Spinal cord (tissue), 10 donors: ENCODE results near the gene CENPT. TPM values are rescaled to one million over a fixed set of nuclear protein-coding genes. Genes with fewer than 3 reads are reported as not detected.
"Not testable (repeated sequence)": the region's sequence is repeated elsewhere in the genome, so short reads cannot be mapped to it uniquely, and the experiment has no call there.

ENCODE experiments used
- DNase-seq, 6 donors: peaks; one replicate each; pipeline versions ENCODE4 v3.0.0 to v3.0.0-alpha.2; 2013 to 2015; ENCODE audit warnings: low spot score in 6 of 6, low read depth in 4 of 6
- H3K27ac ChIP-seq: one replicate; pipeline ENCODE4 v1.5.1; 2013; ENCODE audit warnings: low read depth, low read length, control low read depth
- H3K27me3 ChIP-seq: one replicate; pipeline ENCODE4 v1.6.1; 2013; ENCODE audit warnings: low read length; ENCODE audit not compliant: control insufficient read depth, insufficient read depth
- H3K36me3 ChIP-seq: one replicate; pipeline ENCODE4 v1.6.1; 2013; ENCODE audit warnings: low read length; ENCODE audit not compliant: control insufficient read depth, insufficient read depth
- H3K4me1 ChIP-seq: one replicate; pipeline ENCODE4 v1.6.1; 2013; ENCODE audit warnings: low read length; ENCODE audit not compliant: control insufficient read depth, insufficient read depth
- H3K4me3 ChIP-seq: one replicate; pipeline ENCODE4 v1.5.1; 2013; ENCODE audit warnings: low read depth, low read length, control low read depth
- H3K9me3 ChIP-seq: one replicate; pipeline ENCODE4 v1.6.1; 2013; ENCODE audit warnings: low read length; ENCODE audit not compliant: control insufficient read depth, insufficient read depth
- WGBS: methylation state at CpG from one replicate; pipeline ENCODE4 v1.1.5; 2013; ENCODE audit warnings: missing lambda C conversion rate; ENCODE audit not compliant: insufficient coverage; 5-methylcytosine and 5-hydroxymethylcytosine counted together
- polyA plus RNA-seq, 2 donors: library from polyadenylated mRNA; unstranded; fragments of 120-200 nt; gene quantifications; one replicate each; pipeline ENCODE4 v1.2.1, GENCODE V29; 2013; ENCODE audit not compliant: insufficient read length in 2 of 2
- total RNA-seq, 2 donors: library from RNA; depleted of rRNA in 1 of 2; stranded (reverse); fragments of 120-200 nt in 1 of 2; fragments of >200 nt in 1 of 2; gene quantifications; one replicate each; pipeline versions ENCODE4 v1.2.3 to v1.2.4, GENCODE V29; 2013 to 2014
- donor health status: healthy.

Gene CENPT
- total and polyA plus RNA-seq, 4 donors, result 22.1 to 79.2 (median 55.4) TPM

GRCh38 chr16:67842509-67843342, 4.8 kb downstream of the CENPT start:
- peaks cover 46% of the 10 kb centered on the region for H3K4me1 ChIP-seq

GRCh38 chr16:67841816-67842508, 5.5 kb downstream of the CENPT start, which contains the start of gene THAP11:
TSS of gene THAP11 (plus strand) at chr16:67842320. CDS start at chr16:67842555, 235 bp downstream.
- Histone ChIP-seq H3K36me3 (no peaks in the 10 kb centered on the region), H3K27ac (peak within 1 kb of the TSS; percentile 100)
- WGBS, result under 1% methylated on average over 83 of the region's 83 CpGs

More at GRCh38 chr16:67842509-67843342, 4.8 kb downstream of the CENPT start:
- no peaks in the 10 kb centered on the region for H3K27me3 ChIP-seq
- peak overlapping the region; percentile 72 for H3K4me3 ChIP-seq
- no peaks in the 10 kb centered on the region for H3K9me3 ChIP-seq
- peak in 3 of 6 donors; percentile 26 to 81 (median 74) for DNase-seq
- H3K36me3 ChIP-seq, result no peaks in the 10 kb centered on the region
- under 1% methylated on average over 67 of the region's 67 CpGs for WGBS
- peak overlapping the region; percentile 85 for H3K27ac ChIP-seq

DNA sequence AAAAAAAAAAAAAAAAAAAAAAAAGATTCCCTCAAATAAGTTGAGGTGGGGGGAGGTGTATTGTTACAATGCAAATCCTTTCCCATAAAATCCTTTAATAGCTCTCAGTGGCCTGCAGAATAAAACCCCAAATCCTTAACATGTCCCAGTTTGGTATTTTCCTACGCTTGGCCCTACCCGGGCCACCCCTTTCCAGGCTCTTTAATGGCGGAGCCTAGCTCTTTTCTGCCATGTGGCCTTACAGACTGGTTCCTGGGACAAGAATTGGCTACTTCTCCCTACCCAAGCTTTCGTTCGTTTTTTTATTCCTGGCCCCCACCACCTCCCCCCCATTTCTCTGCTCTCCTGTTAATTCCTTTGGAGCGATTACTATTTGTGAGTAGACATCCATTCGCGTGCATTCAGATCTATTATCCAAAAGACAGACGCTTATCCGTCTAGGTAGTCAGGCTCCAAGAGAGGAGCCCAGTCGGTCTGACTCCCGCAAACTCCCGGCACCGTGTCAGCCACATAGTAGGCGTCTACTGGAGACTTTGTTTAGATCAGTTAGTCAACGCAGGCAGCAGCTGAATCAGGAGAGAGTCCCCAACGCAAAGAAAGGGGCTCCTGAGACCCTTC, 6.2 kb downstream of the CENPT start:
- Histone ChIP-seq H3K4me3 (peak overlapping the region; percentile 98), H3K36me3 (no peaks in the 10 kb centered on the region), H3K9me3 (no peaks in the 10 kb centered on the region), H3K4me1 (peaks cover 40% of the 10 kb centered on the region), H3K27ac (peak overlapping the region; percentile 100), H3K27me3 (no peaks in the 10 kb centered on the region)
- WGBS, result 40% methylated on average over 14 of the region's 17 CpGs
- no peak for DNase-seq

More at GRCh38 chr16:67841816-67842508, 5.5 kb downstream of the CENPT start, which contains the start of gene THAP11:
- H3K9me3 ChIP-seq, result no peaks in the 10 kb centered on the region
- peak within 1 kb of the TSS; percentile 98 for H3K4me3 ChIP-seq
- H3K27me3 ChIP-seq, result no peaks in the 10 kb centered on the region
- DNase-seq, result peak; percentile 92 to 99 (median 97)
- peaks cover 41% of the 10 kb centered on the region for H3K4me1 ChIP-seq

- no peak for DNase-seq
- H3K4me1 ChIP-seq, result peaks cover 19% of the 10 kb centered on the region
- H3K27ac ChIP-seq, result no peak overlapping the region
- H3K36me3 ChIP-seq, result no peaks in the 10 kb centered on the region
- 94% methylated on average over 2 of the region's 2 CpGs for WGBS
- H3K9me3 ChIP-seq, result no peaks in the 10 kb centered on the region
- H3K27me3 ChIP-seq, result no peaks in the 10 kb centered on the region
- H3K4me3 ChIP-seq, result no peak overlapping the region
These were observed 9.7 kb downstream of the CENPT start for GRCh38 chr16:67837811-67838210.

DNA sequence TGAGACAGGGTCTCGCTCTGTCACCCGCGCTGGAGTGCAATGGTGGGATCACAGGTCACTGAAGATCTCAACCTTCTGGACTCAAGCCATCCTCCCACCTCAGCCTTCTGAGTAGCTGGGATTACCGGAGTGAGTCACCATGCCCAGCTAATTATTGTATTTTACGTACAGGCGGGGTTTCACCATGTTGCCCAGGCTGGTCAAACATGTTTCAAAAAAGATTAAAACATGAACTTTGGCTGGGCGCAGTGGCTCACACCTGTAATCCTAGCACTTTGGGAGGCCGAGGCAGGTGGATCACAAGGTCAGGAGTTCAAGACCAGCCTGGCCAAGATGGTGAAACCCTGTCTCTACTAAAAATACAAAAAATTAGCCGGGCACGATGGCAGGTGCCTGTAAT, 10.3 kb downstream of the CENPT start:
- H3K9me3 ChIP-seq, H3K36me3 ChIP-seq, H3K27me3 ChIP-seq, DNase-seq, H3K27ac ChIP-seq, H3K4me3 ChIP-seq: not testable (repeated sequence)
- WGBS, result 98% methylated on average over 7 of the region's 10 CpGs
- H3K4me1 ChIP-seq, result peaks cover 21% of the 10 kb centered on the region

DNA sequence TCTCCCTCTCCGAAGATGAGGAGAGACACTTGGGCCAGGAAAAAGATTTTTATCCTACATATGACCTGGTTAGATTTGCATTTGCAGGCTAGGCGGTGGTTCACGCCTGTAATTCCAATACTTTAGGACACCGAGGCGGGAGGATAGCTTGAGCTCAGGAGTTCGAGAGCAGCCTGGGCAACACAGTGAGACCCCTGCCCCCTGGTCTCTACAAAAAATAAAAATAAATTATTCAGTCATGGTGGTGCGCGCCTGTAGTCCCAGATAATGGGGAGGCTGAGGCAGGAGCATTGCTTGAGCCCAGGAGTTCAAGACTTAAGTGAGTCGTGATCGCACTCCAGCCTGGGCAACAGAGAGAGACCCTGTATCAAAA, 13.3 kb downstream of the CENPT start:
- H3K4me1 ChIP-seq, result peaks cover 15% of the 10 kb centered on the region
- H3K9me3 ChIP-seq, result no peaks in the 10 kb centered on the region
- peak overlapping the region; percentile 71 for H3K4me3 ChIP-seq
- WGBS, result no CpG with 5 or more reads among the region's 10 CpGs
- H3K36me3 ChIP-seq, result peaks cover 30% of the 10 kb centered on the region
- no peak for DNase-seq
- no peaks in the 10 kb centered on the region for H3K27me3 ChIP-seq
- H3K27ac ChIP-seq, result no peak overlapping the region

DNA sequence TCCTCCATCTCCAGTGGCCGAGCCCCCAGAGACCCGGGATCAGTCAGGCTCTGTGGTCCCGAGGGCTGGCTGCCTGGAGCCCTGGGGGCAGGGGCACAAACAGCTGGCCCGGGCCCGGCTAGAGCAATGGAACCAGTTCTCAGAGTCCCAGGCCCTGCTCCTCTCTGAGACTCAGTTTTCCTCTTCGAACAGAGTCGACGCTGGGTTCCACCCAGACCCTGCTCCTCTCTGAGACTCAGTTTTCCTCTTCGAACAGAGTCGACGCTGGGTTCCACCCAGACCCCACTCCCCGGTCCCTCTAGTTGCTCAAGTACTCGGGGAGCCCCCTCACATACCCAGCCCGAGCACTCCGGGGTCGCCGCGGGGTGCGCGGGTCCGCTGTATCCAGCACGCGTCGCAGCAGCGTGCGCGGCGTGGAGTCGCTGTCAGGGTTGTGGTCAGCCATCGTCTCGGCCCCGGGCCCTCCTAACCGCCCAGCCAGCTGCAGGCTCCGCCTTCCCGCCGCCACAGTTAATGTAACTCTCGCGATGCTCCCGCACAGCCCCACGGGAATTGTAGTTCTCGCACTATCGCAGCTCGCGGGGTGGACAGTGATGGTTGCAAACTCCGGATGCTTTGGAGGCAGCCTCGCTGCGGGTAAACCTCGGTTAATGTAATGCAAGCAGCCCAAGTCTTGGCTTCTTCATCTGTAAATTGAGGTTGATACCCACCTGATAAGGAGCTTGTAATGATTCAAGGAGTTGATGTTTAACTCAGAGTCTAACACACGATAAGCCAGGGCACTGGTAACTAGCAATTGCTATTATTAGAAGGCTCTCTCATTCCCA, 13.9 kb downstream of the CENPT start:
- Histone ChIP-seq H3K9me3 (no peaks in the 10 kb centered on the region), H3K4me1 (peaks cover 15% of the 10 kb centered on the region), H3K4me3 (peak overlapping the region; percentile 71), H3K27me3 (no peaks in the 10 kb centered on the region), H3K27ac (peak overlapping the region; percentile 26), H3K36me3 (peaks cover 36% of the 10 kb centered on the region)
- 0% methylated on average over 47 of the region's 49 CpGs for WGBS
- peak; percentile 85 to 98 (median 90) for DNase-seq

DNA sequence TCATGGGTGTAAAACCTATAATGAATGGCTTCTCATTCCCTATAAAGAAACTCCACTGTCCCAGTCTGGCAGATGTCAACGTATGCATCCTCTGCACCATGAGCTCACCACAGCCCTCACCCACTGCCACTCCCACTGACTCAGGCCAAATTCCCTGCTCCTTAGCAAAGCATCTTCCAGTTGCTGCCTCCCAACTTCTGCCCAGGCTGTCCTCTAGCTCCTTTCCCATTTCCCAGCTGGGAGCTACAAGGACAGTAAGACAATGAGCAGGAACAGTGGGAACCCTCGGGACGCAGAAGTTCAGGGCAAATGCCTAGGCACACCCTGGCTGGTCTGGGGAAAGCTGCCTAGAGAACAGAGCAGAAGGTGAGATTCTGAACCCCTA, 14.5 kb downstream of the CENPT start:
- Histone ChIP-seq H3K36me3 (peaks cover 42% of the 10 kb centered on the region), H3K27ac (peak overlapping the region; percentile 26), H3K27me3 (no peaks in the 10 kb centered on the region), H3K9me3 (no peaks in the 10 kb centered on the region), H3K4me1 (peaks cover 15% of the 10 kb centered on the region), H3K4me3 (peak overlapping the region; percentile 71)
- DNase-seq, result peak in 1 of 6 donors; percentile 5
- 4% methylated on average over 3 of the region's 3 CpGs for WGBS

- WGBS, result 96% methylated on average over 4 of the region's 4 CpGs
- no peak overlapping the region for H3K4me3 ChIP-seq
- H3K4me1 ChIP-seq, result peaks cover 11% of the 10 kb centered on the region
- no peak overlapping the region for H3K27ac ChIP-seq
- DNase-seq, result no peak
- no peaks in the 10 kb centered on the region for H3K27me3 ChIP-seq
- H3K36me3 ChIP-seq, result peaks cover 72% of the 10 kb centered on the region
- H3K9me3 ChIP-seq, result no peaks in the 10 kb centered on the region
These were observed 18.8 kb downstream of the CENPT start for GRCh38 chr16:67828651-67829050.
